CD4-positive, CD25-positive, alpha-beta regulatory T cell (primary cell): ENCODE measurements around the gene ELMO1. TPM values are rescaled to one million over a fixed set of nuclear protein-coding genes. Genes with fewer than 3 reads are reported as not detected.

Experiments used
- ATAC-seq, 2 donors: fragments of 150-1000 bp; cut with Tn5 transposase; one replicate each; pipeline ENCODE4 v1.10.0; 2021; ENCODE audit warnings: low read depth in 2 of 2, moderate number of reproducible peaks in 2 of 2, moderate library complexity in 1 of 2
- DNase-seq, 3 donors: peaks; one replicate each; pipeline versions ENCODE4 v3.0.0 to v3.0.0-alpha.2; 2012 to 2022; ENCODE audit warnings: mixed read lengths in 1 of 3
- H3K27ac ChIP-seq: one replicate; pipeline ENCODE4 v1.7.0; 2013; ENCODE audit warnings: mild to moderate bottlenecking, low read length; ENCODE audit not compliant: insufficient read depth, poor library complexity, severe bottlenecking
- H3K27me3 ChIP-seq: one replicate; pipeline ENCODE4 v1.7.0; 2013; ENCODE audit warnings: low read length; ENCODE audit not compliant: control insufficient read depth, insufficient read depth
- H3K36me3 ChIP-seq: one replicate; pipeline ENCODE4 v1.7.0; 2013; ENCODE audit warnings: mild to moderate bottlenecking, low read length, moderate library complexity; ENCODE audit not compliant: control insufficient read depth, insufficient read depth
- H3K4me1 ChIP-seq: 2 replicates; pipeline ENCODE4 v1.7.0; 2013; ENCODE audit warnings: mild to moderate bottlenecking, low read length; ENCODE audit not compliant: insufficient read depth, control insufficient read depth, poor library complexity, severe bottlenecking
- H3K4me3 ChIP-seq: one replicate; pipeline ENCODE4 v1.7.0; 2013; ENCODE audit warnings: low read depth, mild to moderate bottlenecking, low read length, moderate library complexity
- H3K9me3 ChIP-seq, 2 experiments: 1 replicate in 1 of 2; 2 replicates in 1 of 2; pipeline ENCODE4 v1.7.0; 2013; ENCODE audit warnings: low read length in 2 of 2, mild to moderate bottlenecking in 1 of 2, moderate library complexity in 1 of 2; ENCODE audit not compliant: control insufficient read depth in 2 of 2
- H3K27ac Mint-ChIP-seq, 3 donors: one replicate each; pipeline ENCODE4 v1.8.0; 2020 to 2022; ENCODE audit warnings: mild to moderate bottlenecking in 3 of 3, mixed read lengths in 3 of 3, moderate library complexity in 2 of 3
- H3K27me3 Mint-ChIP-seq: one replicate; pipeline ENCODE4 v1.8.0; 2022; ENCODE audit warnings: mild to moderate bottlenecking, mixed read lengths
- H3K36me3 Mint-ChIP-seq: one replicate; pipeline ENCODE4 v1.8.0; 2020; ENCODE audit warnings: mixed read lengths
- H3K4me1 Mint-ChIP-seq, 4 donors: one replicate each; pipeline ENCODE4 v1.8.0; 2020 to 2022; ENCODE audit warnings: mixed read lengths in 4 of 4, mild to moderate bottlenecking in 1 of 4
- H3K4me3 Mint-ChIP-seq, 4 donors: one replicate each; pipeline ENCODE4 v1.8.0; 2020 to 2022; ENCODE audit warnings: mild to moderate bottlenecking in 4 of 4, mixed read lengths in 4 of 4, moderate library complexity in 3 of 4
- H3K9me3 Mint-ChIP-seq, 7 donors: one replicate each; pipeline ENCODE4 v1.8.0; 2020 to 2022; ENCODE audit warnings: mixed read lengths in 7 of 7, mild to moderate bottlenecking in 3 of 7, moderate library complexity in 2 of 7
- polyA plus RNA-seq, 4 donors: library from polyadenylated mRNA; unstranded; fragments of 300-500 nt; fragmentation: Illumina TruSeq; gene quantifications; one replicate each; pipeline ENCODE4 v1.2.3, GENCODE V29; 2021
- total RNA-seq: library from RNA; stranded (reverse); gene quantifications from one replicate; pipeline ENCODE4 v1.2.3, GENCODE V29; 2022

ELMO1 gene
- total and polyA plus RNA-seq, 5 donors from 2014 or later = 39.5 to 162 (median 53.5) TPM

DNA sequence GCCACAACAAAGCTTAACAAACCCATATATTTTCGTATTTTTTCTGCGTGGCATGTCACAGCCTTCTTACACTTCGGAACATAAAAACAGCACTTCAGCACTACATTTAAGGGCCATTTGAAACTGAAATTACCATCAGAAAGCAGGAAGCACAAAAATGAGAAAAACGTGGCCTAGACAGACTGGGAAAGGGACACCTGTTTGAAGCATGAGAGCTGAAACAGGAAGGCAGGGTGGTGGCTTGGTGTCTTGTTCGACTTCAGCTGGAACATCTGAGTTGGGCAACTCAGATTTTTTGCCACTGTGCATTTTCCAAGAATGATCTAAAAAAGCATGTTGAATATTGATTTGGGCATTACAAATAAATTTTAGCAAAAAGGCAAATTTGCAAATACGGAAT is 243.2 kb downstream of the ELMO1 start:
- no peak for ATAC-seq
- H3K36me3 Mint-ChIP-seq = peaks cover 38% of the 10 kb centered on the region

DNA sequence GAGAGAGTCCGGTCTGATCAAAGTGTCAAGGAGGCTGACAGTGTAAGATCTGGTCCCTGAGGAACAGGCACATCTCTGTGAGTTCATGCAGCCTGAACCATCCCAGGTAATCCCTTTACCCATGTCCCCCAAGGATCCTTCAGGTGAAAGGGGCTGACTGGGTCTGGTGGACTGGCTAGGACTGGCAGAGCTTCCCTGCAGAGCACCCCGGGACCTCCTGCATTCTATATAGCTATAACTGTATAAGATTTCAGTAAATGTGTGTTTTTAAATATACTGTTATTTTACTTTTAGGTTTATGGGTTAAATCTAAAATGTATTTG is 246.8 kb downstream of the ELMO1 start:
- H3K9me3 ChIP-seq = no peaks in the 10 kb centered on the region
- no peak overlapping the region for H3K27ac ChIP-seq
- H3K4me3 Mint-ChIP-seq = no peak overlapping the region
- H3K36me3 Mint-ChIP-seq = peaks cover 35% of the 10 kb centered on the region
- H3K4me1 Mint-ChIP-seq = peaks cover 0 to 8% (median 5%) of the 10 kb centered on the region in 4 donors
- no peak for DNase-seq
- ATAC-seq = no peak
- H3K27ac Mint-ChIP-seq = no peak overlapping the region
- H3K4me3 ChIP-seq = no peak overlapping the region
- H3K4me1 ChIP-seq = no peaks in the 10 kb centered on the region
- H3K9me3 Mint-ChIP-seq = no peaks in the 10 kb centered on the region
- no peaks in the 10 kb centered on the region for H3K27me3 Mint-ChIP-seq
- H3K36me3 ChIP-seq = peaks cover 43% of the 10 kb centered on the region
- H3K27me3 ChIP-seq = no peaks in the 10 kb centered on the region

More for the DNA sequence above, 243.2 kb downstream of the ELMO1 start:
- H3K9me3 ChIP-seq = no peaks in the 10 kb centered on the region
- Mint-ChIP-seq H3K4me3 (no peak overlapping the region), H3K27ac (no peak overlapping the region), H3K9me3 (no peaks in the 10 kb centered on the region), H3K4me1 (peaks cover 0 to 4% (median 3%) of the 10 kb centered on the region in 4 donors), H3K27me3 (no peaks in the 10 kb centered on the region)
- H3K4me1 ChIP-seq = no peaks in the 10 kb centered on the region
- H3K27me3 ChIP-seq = no peaks in the 10 kb centered on the region
- no peak overlapping the region for H3K27ac ChIP-seq
- no peak overlapping the region for H3K4me3 ChIP-seq
- DNase-seq = no peak
- H3K36me3 ChIP-seq = peaks cover 49% of the 10 kb centered on the region

GRCh38 chr7:37201003-37201875 is 247.4 kb downstream of the ELMO1 start:
- Histone ChIP-seq H3K27me3 (no peaks in the 10 kb centered on the region), H3K27ac (no peak overlapping the region), H3K4me1 (no peaks in the 10 kb centered on the region), H3K9me3 (no peaks in the 10 kb centered on the region), H3K4me3 (no peak overlapping the region), H3K36me3 (peaks cover 47% of the 10 kb centered on the region)
- H3K27me3 Mint-ChIP-seq = no peaks in the 10 kb centered on the region
- peaks cover 0 to 8% (median 5%) of the 10 kb centered on the region in 4 donors for H3K4me1 Mint-ChIP-seq
- H3K27ac Mint-ChIP-seq = no peak overlapping the region
- DNase-seq = peak in 2 of 3 donors; percentile 11 to 44
- peaks cover 38% of the 10 kb centered on the region for H3K36me3 Mint-ChIP-seq
- H3K9me3 Mint-ChIP-seq = no peaks in the 10 kb centered on the region
- no peak for ATAC-seq
- H3K4me3 Mint-ChIP-seq = no peak overlapping the region

DNA sequence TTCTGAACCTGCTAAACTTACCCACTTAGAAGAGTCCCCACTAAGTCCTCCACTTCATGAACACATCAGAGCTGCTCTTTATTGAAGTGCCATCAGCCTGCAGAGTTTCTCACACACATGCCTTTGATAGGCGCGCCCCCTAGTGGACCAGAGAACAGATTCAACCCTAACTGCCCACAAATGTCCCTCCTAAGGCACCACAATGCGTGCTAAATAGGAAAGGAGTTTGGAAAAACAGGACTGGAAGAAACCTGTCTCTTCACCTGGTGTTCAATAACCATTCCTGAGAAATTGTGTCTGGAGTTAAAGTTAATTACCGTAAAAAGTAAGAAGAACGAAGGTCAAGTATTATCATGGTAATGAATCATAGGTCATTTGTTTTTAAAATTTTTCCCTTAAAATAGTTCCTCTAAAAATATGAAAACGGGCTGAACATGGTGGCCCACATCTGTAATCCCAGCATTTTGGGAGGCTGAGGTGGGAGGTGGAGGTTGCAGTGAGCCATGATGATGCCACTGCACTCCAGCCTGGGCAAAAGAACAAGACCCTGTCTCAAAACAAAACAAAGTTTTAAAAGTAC is 249.7 kb downstream of the ELMO1 start:
- H3K9me3 ChIP-seq = no peaks in the 10 kb centered on the region
- ATAC-seq = peak; percentile 62 to 73
- peaks cover 0 to 12% (median 5%) of the 10 kb centered on the region in 4 donors for H3K4me1 Mint-ChIP-seq
- no peak overlapping the region for H3K4me3 ChIP-seq
- H3K27me3 ChIP-seq = no peaks in the 10 kb centered on the region
- no peaks in the 10 kb centered on the region for H3K9me3 Mint-ChIP-seq
- H3K27ac ChIP-seq = no peak overlapping the region
- peak; percentile 48 to 74 (median 62) for DNase-seq
- peaks cover 37% of the 10 kb centered on the region for H3K36me3 ChIP-seq
- H3K4me1 ChIP-seq = no peaks in the 10 kb centered on the region
- H3K27me3 Mint-ChIP-seq = no peaks in the 10 kb centered on the region
- H3K27ac Mint-ChIP-seq = no peak overlapping the region
- H3K4me3 Mint-ChIP-seq = no peak overlapping the region
- H3K36me3 Mint-ChIP-seq = peaks cover 27% of the 10 kb centered on the region

DNA sequence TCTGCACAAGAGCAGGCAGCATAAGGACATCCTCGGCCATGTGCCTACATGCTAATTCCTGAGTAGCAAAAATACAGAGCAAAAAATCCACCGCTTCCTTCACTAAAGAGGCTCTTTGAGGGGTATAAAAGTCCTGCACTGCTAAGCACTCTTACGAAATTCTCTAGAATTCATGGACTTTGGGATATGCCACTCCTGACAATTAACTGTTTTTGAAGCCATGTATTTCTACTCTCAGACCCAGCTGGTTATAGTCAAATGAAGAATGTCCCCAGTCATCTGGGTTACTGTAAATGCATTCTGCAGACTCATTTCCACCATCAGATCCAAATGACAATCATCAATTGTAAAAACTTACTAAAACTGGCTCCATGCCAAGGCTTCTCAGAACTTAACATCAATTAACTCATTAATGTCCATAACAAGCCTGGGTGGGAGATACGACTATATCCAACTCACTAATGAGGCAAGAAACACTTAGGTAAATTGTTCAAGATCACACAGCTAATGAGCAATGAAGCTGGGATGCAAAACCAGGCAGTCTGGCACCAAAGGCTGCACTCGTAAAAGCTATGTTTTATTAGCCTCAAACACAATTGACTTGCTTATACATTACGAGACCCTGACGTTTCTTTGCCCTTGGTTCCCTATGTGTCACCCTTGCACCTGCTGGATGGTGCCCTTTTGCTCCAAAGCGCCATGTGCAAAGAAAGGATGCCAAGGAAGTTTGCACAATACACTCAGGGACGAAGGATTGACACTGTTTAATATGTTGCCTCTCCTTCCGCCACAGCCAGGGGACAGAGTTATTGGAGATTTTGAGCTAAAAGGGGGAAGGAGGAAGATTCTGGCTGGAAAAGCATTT is 250.4 kb downstream of the ELMO1 start:
- DNase-seq (no peak), ATAC-seq (no peak)
- H3K27ac Mint-ChIP-seq = no peak overlapping the region
- Histone ChIP-seq H3K27me3 (no peaks in the 10 kb centered on the region), H3K27ac (no peak overlapping the region), H3K36me3 (peaks cover 32% of the 10 kb centered on the region), H3K9me3 (no peaks in the 10 kb centered on the region), H3K4me1 (no peaks in the 10 kb centered on the region), H3K4me3 (no peak overlapping the region)
- no peaks in the 10 kb centered on the region for H3K27me3 Mint-ChIP-seq
- H3K4me1 Mint-ChIP-seq = peaks cover 0 to 12% (median 9%) of the 10 kb centered on the region in 4 donors
- H3K36me3 Mint-ChIP-seq = peaks cover 20% of the 10 kb centered on the region
- H3K4me3 Mint-ChIP-seq = no peak overlapping the region
- no peaks in the 10 kb centered on the region for H3K9me3 Mint-ChIP-seq

DNA sequence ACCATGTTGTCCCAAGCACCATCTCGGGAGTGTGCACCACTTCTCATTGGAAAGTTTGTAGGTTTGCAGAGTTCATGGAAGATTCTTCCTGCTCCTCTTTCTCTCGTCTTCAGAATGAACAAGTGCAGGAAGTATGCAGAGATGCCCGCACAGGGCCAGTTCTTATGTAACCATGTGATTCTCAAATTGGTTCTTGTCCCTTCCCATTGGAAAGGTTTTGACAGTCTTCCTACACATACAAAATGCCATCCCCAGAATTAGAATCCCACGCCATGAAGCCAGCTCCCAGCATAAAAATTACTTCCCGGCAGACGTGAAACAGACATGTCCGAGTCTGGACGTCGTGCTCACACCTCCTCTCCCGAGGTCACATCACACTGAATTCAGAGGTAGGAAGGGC is 251.6 kb downstream of the ELMO1 start:
- H3K36me3 ChIP-seq = peaks cover 26% of the 10 kb centered on the region
- H3K4me1 ChIP-seq = no peaks in the 10 kb centered on the region
- H3K27ac Mint-ChIP-seq = peak overlapping the region in 1 of 3 donors; percentile 43
- no peaks in the 10 kb centered on the region for H3K27me3 ChIP-seq
- H3K9me3 Mint-ChIP-seq = no peaks in the 10 kb centered on the region
- H3K36me3 Mint-ChIP-seq = peaks cover 17% of the 10 kb centered on the region
- ATAC-seq (no peak), DNase-seq (no peak)
- no peak overlapping the region for H3K4me3 ChIP-seq
- H3K9me3 ChIP-seq = no peaks in the 10 kb centered on the region
- H3K4me3 Mint-ChIP-seq = no peak overlapping the region
- no peak overlapping the region for H3K27ac ChIP-seq
- H3K27me3 Mint-ChIP-seq = no peaks in the 10 kb centered on the region
- peaks cover 0 to 12% (median 9%) of the 10 kb centered on the region in 4 donors for H3K4me1 Mint-ChIP-seq

- no peak overlapping the region for H3K27ac Mint-ChIP-seq
Measured at GRCh38 chr7:37196676-37197075, 252.0 kb downstream of the ELMO1 start.

More at GRCh38 chr7:37196676-37197075, 252.0 kb downstream of the ELMO1 start:
- no peak overlapping the region for H3K27ac ChIP-seq
- H3K36me3 ChIP-seq = peaks cover 28% of the 10 kb centered on the region
- DNase-seq (no peak), ATAC-seq (no peak)
- H3K27me3 ChIP-seq = no peaks in the 10 kb centered on the region
- Mint-ChIP-seq H3K36me3 (peaks cover 21% of the 10 kb centered on the region), H3K27me3 (no peaks in the 10 kb centered on the region), H3K9me3 (no peaks in the 10 kb centered on the region), H3K4me3 (no peak overlapping the region), H3K4me1 (peaks cover 0 to 16% (median 9%) of the 10 kb centered on the region in 4 donors)
- H3K4me1 ChIP-seq = no peaks in the 10 kb centered on the region
- no peak overlapping the region for H3K4me3 ChIP-seq
- H3K9me3 ChIP-seq = no peaks in the 10 kb centered on the region
